ENCODE measurements around the gene IGF1R. TPM values are rescaled to one million over a fixed set of nuclear protein-coding genes. Genes with fewer than 3 reads are reported as not detected.

The IGF1R gene
- total and polyA plus RNA-seq, 7 donors = 1.2 to 130 (median 39.6) TPM

- no peaks in the 10 kb centered on the region for H3K9me3 ChIP-seq
- no peak for DNase-seq
- 94 to 95% methylated on average over 10 of the region's 10 CpGs for WGBS, 2 donors
- H3K4me3 ChIP-seq = no peak overlapping the region
- no peak for TF ChIP-seq EP300 (IDR thresholded peaks at IDR 0.05)
- no peak for TF ChIP-seq POLR2AphosphoS5 (IDR thresholded peaks at IDR 0.05)
- TF ChIP-seq POLR2A (IDR thresholded peaks at IDR 0.05) = no peak
- TF ChIP-seq CTCF (IDR thresholded peaks at IDR 0.05) = no peak
- peaks cover 0 to 19% (median 9%) of the 10 kb centered on the region in 4 donors for H3K4me1 ChIP-seq
- intact Hi-C loops (cut with DNase I) = no loop called here
- H3K27me3 ChIP-seq = no peaks in the 10 kb centered on the region
- H3K27ac ChIP-seq = no peak overlapping the region
- H3K36me3 ChIP-seq = no peaks in the 10 kb centered on the region
These were observed 320.2 kb downstream of the IGF1R start for GRCh38 chr15:98968576-98968975.

GRCh38 chr15:98969126-98969735 lies 320.9 kb downstream of the IGF1R start:
- intact Hi-C loops (cut with DNase I) = no loop called here
- H3K4me3 ChIP-seq = no peak overlapping the region
- H3K4me1 ChIP-seq = peaks cover 0 to 19% (median 9%) of the 10 kb centered on the region in 4 donors
- WGBS, 2 donors = 92 to 95% methylated on average over 29 of the region's 29 CpGs
- TF ChIP-seq POLR2A (IDR thresholded peaks at IDR 0.05) = no peak
- no peak for TF ChIP-seq CTCF (IDR thresholded peaks at IDR 0.05)
- no peak for TF ChIP-seq EP300 (IDR thresholded peaks at IDR 0.05)
- no peak for TF ChIP-seq POLR2AphosphoS5 (IDR thresholded peaks at IDR 0.05)
- H3K36me3 ChIP-seq = no peaks in the 10 kb centered on the region
- no peak overlapping the region for H3K27ac ChIP-seq
- H3K27me3 ChIP-seq = no peaks in the 10 kb centered on the region
- DNase-seq = no peak
- H3K9me3 ChIP-seq = no peaks in the 10 kb centered on the region

- intact Hi-C loops (cut with DNase I) = no loop called here
- no peak for DNase-seq
- TF ChIP-seq POLR2AphosphoS5 (IDR thresholded peaks at IDR 0.05) (no peak), POLR2A (IDR thresholded peaks at IDR 0.05) (no peak), EP300 (IDR thresholded peaks at IDR 0.05) (no peak), CTCF (IDR thresholded peaks at IDR 0.05) (no peak)
- H3K9me3 ChIP-seq = no peaks in the 10 kb centered on the region
- WGBS, 2 donors = 93 to 96% methylated on average over 8 of the region's 8 CpGs
- no peaks in the 10 kb centered on the region for H3K27me3 ChIP-seq
- H3K4me1 ChIP-seq = peaks cover 0 to 11% (median 7%) of the 10 kb centered on the region in 4 donors
- no peak overlapping the region for H3K4me3 ChIP-seq
- H3K27ac ChIP-seq = no peak overlapping the region
- H3K36me3 ChIP-seq = no peaks in the 10 kb centered on the region
These were observed 322.5 kb downstream of the IGF1R start for GRCh38 chr15:98970799-98971198.

GRCh38 chr15:98976500-98976899 lies 328.2 kb downstream of the IGF1R start:
- H3K36me3 ChIP-seq = no peaks in the 10 kb centered on the region
- H3K27ac ChIP-seq = no peak overlapping the region
- H3K4me3 ChIP-seq = no peak overlapping the region
- TF ChIP-seq POLR2A (IDR thresholded peaks at IDR 0.05) (no peak), CTCF (IDR thresholded peaks at IDR 0.05) (no peak), POLR2AphosphoS5 (IDR thresholded peaks at IDR 0.05) (no peak), EP300 (IDR thresholded peaks at IDR 0.05) (no peak)
- intact Hi-C loops (cut with DNase I) = no loop called here
- H3K27me3 ChIP-seq = no peaks in the 10 kb centered on the region
- H3K4me1 ChIP-seq = no peaks in the 10 kb centered on the region
- DNase-seq = no peak
- WGBS, 2 donors = 90 to 93% methylated on average over 1 of the region's 1 CpG
- H3K9me3 ChIP-seq = no peaks in the 10 kb centered on the region

- 84 to 86% methylated on average over 3 of the region's 3 CpGs for WGBS, 2 donors
- no peak overlapping the region for H3K4me3 ChIP-seq
- no peaks in the 10 kb centered on the region for H3K4me1 ChIP-seq
- no peaks in the 10 kb centered on the region for H3K9me3 ChIP-seq
- no peak for DNase-seq
- TF ChIP-seq EP300 (IDR thresholded peaks at IDR 0.05) = no peak
- no peak for TF ChIP-seq POLR2AphosphoS5 (IDR thresholded peaks at IDR 0.05)
- no peak for TF ChIP-seq POLR2A (IDR thresholded peaks at IDR 0.05)
- TF ChIP-seq CTCF (IDR thresholded peaks at IDR 0.05) = no peak
- H3K36me3 ChIP-seq = no peaks in the 10 kb centered on the region
- intact Hi-C loops (cut with DNase I) = no loop called here
- H3K27ac ChIP-seq = no peak overlapping the region
- H3K27me3 ChIP-seq = no peaks in the 10 kb centered on the region
These were observed 329.1 kb downstream of the IGF1R start for GRCh38 chr15:98977441-98977840.
